ENCODE data around the gene RUNX3.

Gene RUNX3

GRCh38 chr1:24865587-24865986, 64.5 kb downstream of the RUNX3 start:
- no peak for TF ChIP-seq CTCF (IDR thresholded peaks at IDR 0.05; ENCODE audit: extremely low read depth, missing control alignments)
- DNase-seq (ENCODE audit: low spot score): no peak

GRCh38 chr1:24865168-24865567, 64.9 kb downstream of the RUNX3 start:
- no peak for DNase-seq (ENCODE audit: low spot score)
- no peak for TF ChIP-seq CTCF (IDR thresholded peaks at IDR 0.05; ENCODE audit: extremely low read depth, missing control alignments)

GRCh38 chr1:24864370-24864777, 65.7 kb downstream of the RUNX3 start:
- TF ChIP-seq CTCF (IDR thresholded peaks at IDR 0.05; ENCODE audit: extremely low read depth, missing control alignments): no peak
- no peak for DNase-seq (ENCODE audit: low spot score)

- DNase-seq (ENCODE audit: low spot score): no peak
- TF ChIP-seq CTCF (IDR thresholded peaks at IDR 0.05; ENCODE audit: extremely low read depth, missing control alignments): no peak
Measured at GRCh38 chr1:24862775-24863483, 67.1 kb downstream of the RUNX3 start.

- TF ChIP-seq CTCF (IDR thresholded peaks at IDR 0.05; ENCODE audit: extremely low read depth, missing control alignments): no peak
- no peak for DNase-seq (ENCODE audit: low spot score)
Measured at GRCh38 chr1:24861821-24862727, 68.0 kb downstream of the RUNX3 start.

- no peak for TF ChIP-seq CTCF (IDR thresholded peaks at IDR 0.05; ENCODE audit: extremely low read depth, missing control alignments)
Measured at GRCh38 chr1:24860841-24861240, 69.2 kb downstream of the RUNX3 start.

More at GRCh38 chr1:24860841-24861240, 69.2 kb downstream of the RUNX3 start:
- no peak for DNase-seq (ENCODE audit: low spot score)
